Measurements from ENCODE around the gene SFMBT2.
"Not testable (repeated sequence)": the region's sequence is repeated elsewhere in the genome, so short reads cannot be mapped to it uniquely, and the experiment has no call there.

The SFMBT2 gene

GRCh38 chr10:7329219-7329618 is 81.6 kb downstream of the SFMBT2 start:
- DNase-seq = no peak

GRCh38 chr10:7327885-7328284 is 82.9 kb downstream of the SFMBT2 start:
- no peak for DNase-seq

GRCh38 chr10:7322623-7323022 is 88.2 kb downstream of the SFMBT2 start:
- DNase-seq = no peak

- DNase-seq = no peak
Observed at GRCh38 chr10:7320072-7320471, 90.8 kb downstream of the SFMBT2 start.

GRCh38 chr10:7319632-7320031 is 91.2 kb downstream of the SFMBT2 start:
- no peak for DNase-seq

GRCh38 chr10:7318836-7319235 is 92.0 kb downstream of the SFMBT2 start:
- peak in 20 of 56 donors; percentile 8 to 58 (median 28) for DNase-seq

- DNase-seq = no peak
Observed at GRCh38 chr10:7317786-7318446, 92.9 kb downstream of the SFMBT2 start.

GRCh38 chr10:7316839-7317238 is 94.0 kb downstream of the SFMBT2 start:
- no peak for DNase-seq

- DNase-seq = no peak
Observed at GRCh38 chr10:7315906-7316305, 94.9 kb downstream of the SFMBT2 start.

GRCh38 chr10:7314170-7314569 is 96.7 kb downstream of the SFMBT2 start:
- DNase-seq = peak in 1 of 56 donors; percentile 24

- DNase-seq = no peak
Observed at GRCh38 chr10:7312488-7312857, 98.4 kb downstream of the SFMBT2 start.

GRCh38 chr10:7311850-7312487 is 98.9 kb downstream of the SFMBT2 start:
- not testable (repeated sequence) for DNase-seq

- no peak for DNase-seq
Observed at GRCh38 chr10:7311218-7311849, 99.5 kb downstream of the SFMBT2 start.

- DNase-seq = no peak
Observed at GRCh38 chr10:7310076-7310475, 100.8 kb downstream of the SFMBT2 start.

GRCh38 chr10:7308826-7309225 is 102.0 kb downstream of the SFMBT2 start:
- DNase-seq = no peak

GRCh38 chr10:7306616-7307015 is 104.2 kb downstream of the SFMBT2 start:
- DNase-seq = no peak

GRCh38 chr10:7306147-7306546 is 104.7 kb downstream of the SFMBT2 start:
- DNase-seq = peak in 8 of 56 donors; percentile 4 to 25 (median 12)

GRCh38 chr10:7305053-7305452 is 105.8 kb downstream of the SFMBT2 start:
- DNase-seq = no peak

GRCh38 chr10:7304110-7304509 is 106.7 kb downstream of the SFMBT2 start:
- DNase-seq = no peak

GRCh38 chr10:7302930-7303557 is 107.8 kb downstream of the SFMBT2 start:
- no peak for DNase-seq

- DNase-seq = no peak
Observed at GRCh38 chr10:7302392-7302906, 108.4 kb downstream of the SFMBT2 start.

All from amygdala (tissue), 56 donors.